ENCODE measurements around the gene CASKIN1.

DNA sequence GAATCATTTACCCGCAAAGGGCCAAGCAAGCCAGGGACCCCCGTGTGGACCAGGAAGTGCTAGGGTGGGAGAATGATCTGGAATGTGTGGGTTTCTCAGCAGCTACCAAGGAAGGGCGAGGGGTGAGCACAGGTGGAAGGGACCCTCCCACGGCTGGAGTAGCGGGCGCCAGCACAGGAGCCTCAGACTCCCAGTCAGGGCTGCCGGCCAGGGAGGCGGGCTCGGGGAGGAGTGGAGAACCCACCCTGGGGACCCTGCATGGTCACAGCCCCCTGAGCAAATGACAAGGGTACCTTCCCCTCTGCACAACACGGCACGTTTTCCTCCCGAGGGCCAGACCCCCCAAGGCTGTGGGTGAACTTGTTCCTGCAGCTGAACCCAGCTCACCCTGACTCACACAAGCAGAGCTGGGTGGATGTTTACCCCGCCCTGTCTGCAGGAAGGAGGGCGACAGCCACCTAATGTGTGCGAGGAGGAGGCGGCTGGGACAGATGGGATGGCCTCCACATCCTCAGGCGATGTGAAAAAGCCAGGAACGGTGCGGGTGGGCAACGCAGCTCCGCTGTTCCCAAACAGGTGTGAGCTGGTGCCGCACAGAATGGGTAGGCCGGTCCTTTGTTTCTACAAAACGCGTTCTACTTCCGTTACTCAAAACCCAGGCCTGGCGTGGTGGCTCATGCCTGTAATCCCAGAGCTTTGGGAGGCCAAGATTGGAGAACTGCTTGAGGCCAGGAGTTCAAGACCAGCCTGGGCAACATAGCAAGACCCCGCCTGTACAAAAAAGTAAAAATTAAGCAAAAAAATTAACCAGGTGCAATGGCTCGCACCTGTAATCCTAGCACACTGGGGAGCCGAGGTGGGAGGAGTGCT is 48.8 kb upstream of the CASKIN1 start:
- TF ChIP-seq, protein P1, sequence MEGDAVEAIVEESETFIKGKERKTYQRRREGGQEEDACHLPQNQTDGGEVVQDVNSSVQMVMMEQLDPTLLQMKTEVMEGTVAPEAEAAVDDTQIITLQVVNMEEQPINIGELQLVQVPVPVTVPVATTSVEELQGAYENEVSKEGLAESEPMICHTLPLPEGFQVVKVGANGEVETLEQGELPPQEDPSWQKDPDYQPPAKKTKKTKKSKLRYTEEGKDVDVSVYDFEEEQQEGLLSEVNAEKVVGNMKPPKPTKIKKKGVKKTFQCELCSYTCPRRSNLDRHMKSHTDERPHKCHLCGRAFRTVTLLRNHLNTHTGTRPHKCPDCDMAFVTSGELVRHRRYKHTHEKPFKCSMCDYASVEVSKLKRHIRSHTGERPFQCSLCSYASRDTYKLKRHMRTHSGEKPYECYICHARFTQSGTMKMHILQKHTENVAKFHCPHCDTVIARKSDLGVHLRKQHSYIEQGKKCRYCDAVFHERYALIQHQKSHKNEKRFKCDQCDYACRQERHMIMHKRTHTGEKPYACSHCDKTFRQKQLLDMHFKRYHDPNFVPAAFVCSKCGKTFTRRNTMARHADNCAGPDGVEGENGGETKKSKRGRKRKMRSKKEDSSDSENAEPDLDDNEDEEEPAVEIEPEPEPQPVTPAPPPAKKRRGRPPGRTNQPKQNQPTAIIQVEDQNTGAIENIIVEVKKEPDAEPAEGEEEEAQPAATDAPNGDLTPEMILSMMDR (IDR thresholded peaks at IDR 0.05; ENCODE audit: low read depth, low read length, missing input control), result no peak
- no peak for TF ChIP-seq HNF4G (IDR thresholded peaks at IDR 0.05)
